Fibroblast of lung (primary cell): Measurements from ENCODE around the gene ABCG4.

ENCODE experiments used
- EZH2 ChIP-seq: IDR thresholded peaks from 2 replicates; pipeline ENCODE4 v1.5.1; 2012; ENCODE audit warnings: low read length, control low read depth, mild to moderate bottlenecking; ENCODE audit errors: missing control alignments
- TF ChIP-seq, protein P1 (sequence below), 2 donors: IDR thresholded peaks in 1 of 2; conservative IDR thresholded peaks in 1 of 2; 1 replicate in 1 of 2; 2 replicates in 1 of 2; pipeline ENCODE4 v1.5.1; 2011 to 2012; ENCODE audit warnings: low read length in 2 of 2, control low read depth in 1 of 2, inconsistent platforms in 1 of 2, low read depth in 1 of 2, mild to moderate bottlenecking in 1 of 2

DNA sequence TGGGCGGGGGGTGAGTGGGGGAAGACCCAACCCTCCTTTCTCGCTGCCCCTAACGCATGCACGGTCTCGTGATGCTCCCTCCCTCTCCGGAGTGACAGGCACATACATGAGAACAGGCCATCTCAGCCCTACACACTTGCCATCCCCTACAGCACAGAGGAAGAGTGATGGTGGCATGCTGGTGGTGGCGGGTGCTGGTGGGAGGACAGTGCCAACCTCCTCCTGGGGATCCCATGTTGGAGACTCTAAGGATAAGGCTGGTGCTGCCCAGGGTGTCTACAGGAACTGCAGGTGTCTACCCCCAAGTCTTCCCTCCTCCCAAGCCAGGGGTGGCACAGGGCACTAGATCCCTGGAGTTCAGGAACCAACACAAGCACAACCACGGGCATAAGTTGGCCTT is 13.0 kb downstream of the ABCG4 start:
- TF ChIP-seq, protein P1, sequence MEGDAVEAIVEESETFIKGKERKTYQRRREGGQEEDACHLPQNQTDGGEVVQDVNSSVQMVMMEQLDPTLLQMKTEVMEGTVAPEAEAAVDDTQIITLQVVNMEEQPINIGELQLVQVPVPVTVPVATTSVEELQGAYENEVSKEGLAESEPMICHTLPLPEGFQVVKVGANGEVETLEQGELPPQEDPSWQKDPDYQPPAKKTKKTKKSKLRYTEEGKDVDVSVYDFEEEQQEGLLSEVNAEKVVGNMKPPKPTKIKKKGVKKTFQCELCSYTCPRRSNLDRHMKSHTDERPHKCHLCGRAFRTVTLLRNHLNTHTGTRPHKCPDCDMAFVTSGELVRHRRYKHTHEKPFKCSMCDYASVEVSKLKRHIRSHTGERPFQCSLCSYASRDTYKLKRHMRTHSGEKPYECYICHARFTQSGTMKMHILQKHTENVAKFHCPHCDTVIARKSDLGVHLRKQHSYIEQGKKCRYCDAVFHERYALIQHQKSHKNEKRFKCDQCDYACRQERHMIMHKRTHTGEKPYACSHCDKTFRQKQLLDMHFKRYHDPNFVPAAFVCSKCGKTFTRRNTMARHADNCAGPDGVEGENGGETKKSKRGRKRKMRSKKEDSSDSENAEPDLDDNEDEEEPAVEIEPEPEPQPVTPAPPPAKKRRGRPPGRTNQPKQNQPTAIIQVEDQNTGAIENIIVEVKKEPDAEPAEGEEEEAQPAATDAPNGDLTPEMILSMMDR (conservative IDR thresholded peaks at IDR 0.05 in 1 of 2, IDR thresholded peaks at IDR 0.05 in 1 of 2; ENCODE audit: low read depth in 1 of 2, low read length in 2 of 2) = no peak
- TF ChIP-seq EZH2 = no peak
